ENCODE results near the gene ZNF662. TPM values are rescaled to one million over a fixed set of nuclear protein-coding genes. Genes with fewer than 3 reads are reported as not detected.

The ZNF662 gene
- total and polyA plus RNA-seq, 9 of the 15 experiments (the other 6 are each of a cell fraction or from before 2014, with no cell fraction given), result 0.07 to 0.55 (median 0.27) TPM

GRCh38 chr3:42868841-42869240 is 37.1 kb upstream of the ZNF662 start (continued):
- TF ChIP-seq ARNT (IDR thresholded peaks at IDR 0.05), result no peak

- DNase-seq (ENCODE audit: extremely low read depth in 1 of 4, low spot score in 3 of 4) (peak in 1 of 4 experiments; percentile 15), ATAC-seq (no peak), FAIRE-seq (no peak)
- no peaks in the 10 kb centered on the region for H3K36me3 ChIP-seq (ENCODE audit: control insufficient read depth, insufficient read depth, low read length)
- H2AFZ ChIP-seq (ENCODE audit: low read depth, low read length), result no peak overlapping the region
- H3K4me1 ChIP-seq (replicated peaks in 1 of 2; ENCODE audit: control insufficient read depth in 2 of 2, insufficient read depth in 2 of 2, low read length in 2 of 2), result no peaks in the 10 kb centered on the region; a peak in 1 of 5 replicates
- POLR2A ChIA-PET, result interaction anchor here (0.5 kb wide), 1 partner anchor 106 kb away, joined by 3 read pairs; no protein-coding TSS in a partner anchor
- H3K79me2 ChIP-seq (ENCODE audit: control insufficient read depth, insufficient read depth, low read length), result no peaks in the 10 kb centered on the region
- peaks cover 2% of the 10 kb centered on the region for H3K9me1 ChIP-seq (ENCODE audit: control insufficient read depth, insufficient read depth, low read length)
- CTCF ChIA-PET (ENCODE audit: low intra/inter-chr PET ratio), result interaction anchor here (0.9 kb wide), 1 partner anchor 91 kb away, joined by 3 read pairs; no protein-coding TSS in a partner anchor
- H3K27ac ChIP-seq (ENCODE audit: extremely low read depth, low read depth, low read length), result no peak overlapping the region
- no TSS peak for BruUV-seq (replicated peaks)
- H3K27me3 ChIP-seq (ENCODE audit: control insufficient read depth in 2 of 2, insufficient read depth in 2 of 2, low read length in 2 of 2), result peaks cover 30 to 90% of the 10 kb centered on the region in 2 experiments
- no peak overlapping the region for H3K4me3 ChIP-seq
- 0 out of 4 replicates have a peak overlapping the region, but pooled peaks of 1 of the 2 experiments have one; percentile 15 for H3K9ac ChIP-seq (ENCODE audit: insufficient read depth in 1 of 2, low read depth in 2 of 2, low read length in 2 of 2)
- intact Hi-C loops (cut with micrococcal nuclease), result no loop called here
- peaks cover 4% of the 10 kb centered on the region; the same call in 1 of the 2 replicates for H4K20me1 ChIP-seq (replicated peaks; ENCODE audit: control insufficient read depth, insufficient read depth, low read length)
- 1% methylated on average over 5 of the region's 5 CpGs for WGBS (ENCODE audit: insufficient coverage, low coverage, missing lambda C conversion rate)
- H3K4me2 ChIP-seq (ENCODE audit: insufficient read depth, low read length), result no peak overlapping the region
- no peaks in the 10 kb centered on the region for H3K9me3 ChIP-seq (replicated peaks; ENCODE audit: control insufficient read depth, insufficient read depth, low read depth, low read length)
- in situ Hi-C loops (cut with MboI), result no loop called here
- TF ChIP-seq MNT (conservative IDR thresholded peaks at IDR 0.05) (no peak), POLR3G (IDR thresholded peaks at IDR 0.05; ENCODE audit: extremely low read depth, insufficient read length, insufficient replicate concordance) (no peak), E2F6 (IDR thresholded peaks at IDR 0.05; ENCODE audit: borderline replicate concordance in 1 of 2, extremely low read depth in 1 of 2, insufficient read depth in 1 of 2, insufficient read length in 1 of 2, low read depth in 1 of 2, low read length in 1 of 2, poor library complexity in 1 of 2, severe bottlenecking in 1 of 2) (no peak), MAZ (CRISPR knock-in tag; conservative IDR thresholded peaks at IDR 0.05 in 1 of 2, IDR thresholded peaks at IDR 0.05 in 1 of 2) (no peak), TEAD4 (IDR thresholded peaks at IDR 0.05; ENCODE audit: low read length) (peak; percentile 56; the same call in 1 of the 2 replicates), TEAD4 (CRISPR knock-in tag; IDR thresholded peaks at IDR 0.05; ENCODE audit: borderline replicate concordance) (no peak), NCOA4 (IDR thresholded peaks at IDR 0.05; ENCODE audit: partially characterized antibody) (no peak), SRSF1 (IDR thresholded peaks at IDR 0.05; ENCODE audit: low read depth, low read length) (no peak), ZNF277 (CRISPR knock-in tag; IDR thresholded peaks at IDR 0.05; ENCODE audit: borderline replicate concordance) (no peak), RBFOX2 (IDR thresholded peaks at IDR 0.05; ENCODE audit: low read depth, low read length) (no peak), PHTF2 (CRISPR knock-in tag; IDR thresholded peaks at IDR 0.05) (no peak)
- TF ChIP-seq, protein P1, sequence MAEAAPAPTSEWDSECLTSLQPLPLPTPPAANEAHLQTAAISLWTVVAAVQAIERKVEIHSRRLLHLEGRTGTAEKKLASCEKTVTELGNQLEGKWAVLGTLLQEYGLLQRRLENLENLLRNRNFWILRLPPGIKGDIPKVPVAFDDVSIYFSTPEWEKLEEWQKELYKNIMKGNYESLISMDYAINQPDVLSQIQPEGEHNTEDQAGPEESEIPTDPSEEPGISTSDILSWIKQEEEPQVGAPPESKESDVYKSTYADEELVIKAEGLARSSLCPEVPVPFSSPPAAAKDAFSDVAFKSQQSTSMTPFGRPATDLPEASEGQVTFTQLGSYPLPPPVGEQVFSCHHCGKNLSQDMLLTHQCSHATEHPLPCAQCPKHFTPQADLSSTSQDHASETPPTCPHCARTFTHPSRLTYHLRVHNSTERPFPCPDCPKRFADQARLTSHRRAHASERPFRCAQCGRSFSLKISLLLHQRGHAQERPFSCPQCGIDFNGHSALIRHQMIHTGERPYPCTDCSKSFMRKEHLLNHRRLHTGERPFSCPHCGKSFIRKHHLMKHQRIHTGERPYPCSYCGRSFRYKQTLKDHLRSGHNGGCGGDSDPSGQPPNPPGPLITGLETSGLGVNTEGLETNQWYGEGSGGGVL (CRISPR knock-in tag; IDR thresholded peaks at IDR 0.05), result no peak
Measured at GRCh38 chr3:42871592-42872196, 34.2 kb upstream of the ZNF662 start.

Data from K562 (cell line).